G401 (cell line): ENCODE data around the gene PRPSAP1. TPM values are rescaled to one million over a fixed set of nuclear protein-coding genes. Genes with fewer than 3 reads are reported as not detected.

ENCODE experiments used
- DNase-seq: peaks from one replicate; pipeline ENCODE4 v3.0.0-alpha.2; 2015; ENCODE audit warnings: low spot score
- in situ Hi-C: cut with HindIII; loops from 2 replicates; pipeline ENCODE4 v1.10.0; 2016; ENCODE audit warnings: low sequenced_read_pairs, mixed read lengths
- total RNA-seq: library from RNA; depleted of rRNA; stranded (reverse); fragments of >200 nt; shearing (Covaris generic); gene quantifications from 2 replicates; pipeline ENCODE4 v1.2.3, GENCODE V29; 2014; rRNA removed

Gene PRPSAP1
- total RNA-seq, 1 experiment from 2014 or later, result 28.0 TPM

- no peak for DNase-seq
- in situ Hi-C loops, result no loop called here
These were observed 93.5 kb downstream of the PRPSAP1 start for GRCh38 chr17:76260220-76260619.

Other genes starting within 250 kb of the PRPSAP1 start
- 0.62 and 0.85 TPM in 2 replicates for gene FOXJ1, start 212.7 kb downstream of the PRPSAP1 start, total RNA-seq
- gene RNF157, start 113.4 kb downstream of the PRPSAP1 start, total RNA-seq, result 4.4 and 5.5 TPM in 2 replicates
- gene UBALD2, start 88.6 kb downstream of the PRPSAP1 start, total RNA-seq, result 4.8 and 8.7 TPM in 2 replicates
- 0.47 and 1.4 TPM in 2 replicates for gene QRICH2, start 45.6 kb downstream of the PRPSAP1 start, total RNA-seq
- 5.8 and 10.6 TPM in 2 replicates for gene SPHK1, start 30.7 kb upstream of the PRPSAP1 start, total RNA-seq
- gene UBE2O, start 99.2 kb upstream of the PRPSAP1 start, total RNA-seq, result 30.5 and 34.9 TPM in 2 replicates
- not detected in 2 replicates for gene AANAT, start 113.7 kb upstream of the PRPSAP1 start, total RNA-seq
- 4.1 and 13.1 TPM in 2 replicates for gene RHBDF2, start 147.5 kb upstream of the PRPSAP1 start, total RNA-seq
- gene CYGB, start 183.8 kb upstream of the PRPSAP1 start, total RNA-seq, result 3.1 and 3.3 TPM in 2 replicates
- gene PRCD, start 186.1 kb upstream of the PRPSAP1 start, total RNA-seq, result 9.4 and 12.2 TPM in 2 replicates
- gene ST6GALNAC2, start 231.9 kb upstream of the PRPSAP1 start, total RNA-seq, result 14.3 and 30.6 TPM in 2 replicates